NCI-H82 (cell line): Measurements from ENCODE around the gene NAT16.
"Not testable (repeated sequence)": the region's sequence is repeated elsewhere in the genome, so short reads cannot be mapped to it uniquely, and the experiment has no call there.

Source experiments
- DNase-seq: peaks from one replicate; lab custom pipeline; 2025; lab: John Stamatoyannopoulos, UW

Gene NAT16

DNA sequence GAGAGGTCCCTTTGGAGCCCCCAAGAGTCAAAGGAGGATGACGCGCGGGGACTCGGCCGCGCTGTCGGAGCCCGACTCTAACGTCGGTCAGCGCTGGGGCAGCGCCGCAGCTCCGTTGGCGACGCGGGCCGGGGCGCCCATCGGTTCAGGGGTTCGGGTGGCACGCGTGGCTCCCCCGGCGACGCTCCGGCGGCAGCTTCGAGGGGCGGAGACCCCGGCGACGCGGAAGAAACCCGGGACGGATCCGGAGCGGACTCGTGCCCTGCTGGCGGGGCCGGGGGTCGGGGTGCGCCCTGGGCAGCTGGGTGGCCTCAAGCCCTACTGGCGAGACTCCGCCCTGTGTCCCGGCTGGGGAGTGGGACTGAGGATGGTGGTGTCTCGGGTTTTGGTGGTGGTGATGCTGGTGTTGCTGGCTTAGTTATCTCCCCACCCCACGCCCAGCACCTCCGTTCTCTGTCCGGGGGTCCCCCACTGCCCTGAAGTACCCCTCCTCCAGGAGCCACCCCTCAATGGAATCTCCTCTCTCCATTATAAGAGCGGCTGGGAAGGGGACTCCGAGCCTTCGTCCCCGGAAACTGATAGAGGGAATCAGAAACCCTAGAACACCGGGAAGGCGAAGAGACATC is at the start of gene NAT16:
Gene NAT16 (minus strand): TSS at position 164 of the 626 bp plus-strand sequence. CDS start 5,486 bp downstream, outside the sequence.
- DNase-seq = no peak

DNA sequence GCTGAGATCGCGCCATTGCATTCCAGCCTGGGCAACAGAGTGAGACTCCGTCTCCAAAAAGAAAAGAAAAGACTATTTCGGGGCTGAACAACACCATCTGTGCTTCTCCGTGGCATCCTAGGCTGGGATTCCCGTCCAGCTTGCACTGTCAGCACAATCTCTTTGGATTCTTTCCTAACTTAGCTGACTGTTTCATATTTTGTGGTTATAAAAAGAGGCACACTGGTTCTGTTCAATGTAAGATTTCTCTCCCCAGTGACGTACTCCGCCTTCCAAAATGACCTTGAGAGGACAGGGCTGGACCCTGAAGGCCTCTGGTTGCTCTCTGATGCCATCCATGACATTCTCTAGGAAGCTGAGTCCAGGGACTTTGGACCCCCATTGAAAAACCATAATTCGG is 46.6 kb upstream of the NAT16 start:
- DNase-seq = no peak

DNA sequence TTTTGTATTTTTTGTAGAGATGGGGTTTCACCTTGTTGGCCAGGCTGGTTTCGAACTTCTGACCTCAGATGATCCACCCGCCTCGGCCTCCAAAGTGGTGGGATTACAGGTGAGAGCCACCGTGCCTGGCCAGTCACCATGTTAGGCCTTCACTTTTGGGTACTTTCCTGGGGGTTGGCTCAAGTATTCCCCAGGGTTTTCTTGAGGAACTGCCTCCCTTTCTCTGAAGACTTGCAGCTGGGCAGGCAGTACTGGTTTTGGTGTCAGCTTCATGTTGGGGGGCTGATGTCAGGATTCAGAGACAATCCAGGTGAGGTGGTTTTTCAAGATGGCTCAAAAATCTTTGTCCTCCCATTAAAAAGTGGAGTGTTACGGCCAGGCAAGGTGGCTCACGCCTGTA is 45.6 kb upstream of the NAT16 start:
- DNase-seq = no peak

DNA sequence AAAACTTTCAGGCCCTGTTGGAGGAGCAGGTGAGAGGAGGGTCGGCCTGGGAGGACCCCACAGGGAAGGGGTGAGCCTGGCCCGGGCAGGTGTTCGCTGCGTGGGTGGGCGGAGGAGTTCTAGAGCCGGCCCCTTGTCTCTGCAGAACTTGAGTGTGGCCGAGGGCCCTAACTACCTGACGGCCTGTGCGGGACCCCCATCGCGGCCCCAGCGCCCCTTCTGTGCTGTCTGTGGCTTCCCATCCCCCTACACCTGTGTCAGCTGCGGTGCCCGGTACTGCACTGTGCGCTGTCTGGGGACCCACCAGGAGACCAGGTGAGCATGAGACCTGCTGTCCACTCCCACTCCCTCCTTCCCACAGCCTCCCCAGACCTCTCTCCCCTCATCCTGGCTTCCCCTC is 43.4 kb upstream of the NAT16 start:
- no peak for DNase-seq

DNA sequence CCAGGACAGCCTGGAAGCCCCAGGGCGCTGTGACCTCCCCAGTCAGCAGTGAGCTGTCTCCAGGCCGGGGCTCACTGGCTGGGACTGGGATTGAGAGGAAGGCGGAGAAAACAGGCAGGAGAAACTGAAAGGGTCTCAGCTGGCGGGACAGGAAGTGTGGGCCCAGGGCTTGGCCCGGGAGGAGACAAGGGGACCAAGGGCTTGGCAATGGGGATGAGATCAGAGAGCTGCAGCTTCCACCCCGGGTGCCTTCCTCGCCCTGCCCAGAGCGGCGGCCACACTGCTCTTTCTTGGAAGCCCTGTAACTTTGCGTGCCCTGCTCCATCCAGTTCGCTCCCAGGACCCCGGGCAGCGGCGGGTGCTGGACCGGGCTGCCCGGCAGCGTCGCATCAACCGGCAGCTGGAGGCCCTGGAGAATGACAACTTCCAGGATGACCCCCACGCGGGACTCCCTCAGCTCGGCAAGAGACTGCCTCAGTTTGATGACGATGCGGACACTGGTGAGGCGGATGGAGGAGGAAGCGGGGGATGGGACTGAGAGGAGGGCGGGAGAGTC is 42.3 kb upstream of the NAT16 start:
- DNase-seq = no peak

DNA sequence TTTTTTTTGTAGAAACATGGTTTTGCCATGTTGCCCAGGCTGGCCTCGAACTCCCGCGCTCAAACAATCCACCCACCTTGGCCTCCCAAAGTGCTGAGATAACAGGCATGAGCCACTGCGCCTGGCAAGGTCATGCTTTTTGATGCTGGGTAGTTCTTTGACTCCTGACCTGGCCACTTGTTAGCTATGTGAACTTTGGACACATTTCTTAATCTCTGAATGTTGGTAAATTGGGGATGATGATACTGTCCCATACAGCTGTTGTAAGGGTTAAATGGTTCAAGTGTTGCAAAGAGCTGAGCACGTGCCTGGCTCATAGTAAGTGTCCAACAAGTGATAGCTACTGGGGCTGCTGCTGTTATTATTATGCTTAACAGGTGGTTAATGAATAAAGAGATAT is 40.2 kb upstream of the NAT16 start:
- DNase-seq = no peak

DNA sequence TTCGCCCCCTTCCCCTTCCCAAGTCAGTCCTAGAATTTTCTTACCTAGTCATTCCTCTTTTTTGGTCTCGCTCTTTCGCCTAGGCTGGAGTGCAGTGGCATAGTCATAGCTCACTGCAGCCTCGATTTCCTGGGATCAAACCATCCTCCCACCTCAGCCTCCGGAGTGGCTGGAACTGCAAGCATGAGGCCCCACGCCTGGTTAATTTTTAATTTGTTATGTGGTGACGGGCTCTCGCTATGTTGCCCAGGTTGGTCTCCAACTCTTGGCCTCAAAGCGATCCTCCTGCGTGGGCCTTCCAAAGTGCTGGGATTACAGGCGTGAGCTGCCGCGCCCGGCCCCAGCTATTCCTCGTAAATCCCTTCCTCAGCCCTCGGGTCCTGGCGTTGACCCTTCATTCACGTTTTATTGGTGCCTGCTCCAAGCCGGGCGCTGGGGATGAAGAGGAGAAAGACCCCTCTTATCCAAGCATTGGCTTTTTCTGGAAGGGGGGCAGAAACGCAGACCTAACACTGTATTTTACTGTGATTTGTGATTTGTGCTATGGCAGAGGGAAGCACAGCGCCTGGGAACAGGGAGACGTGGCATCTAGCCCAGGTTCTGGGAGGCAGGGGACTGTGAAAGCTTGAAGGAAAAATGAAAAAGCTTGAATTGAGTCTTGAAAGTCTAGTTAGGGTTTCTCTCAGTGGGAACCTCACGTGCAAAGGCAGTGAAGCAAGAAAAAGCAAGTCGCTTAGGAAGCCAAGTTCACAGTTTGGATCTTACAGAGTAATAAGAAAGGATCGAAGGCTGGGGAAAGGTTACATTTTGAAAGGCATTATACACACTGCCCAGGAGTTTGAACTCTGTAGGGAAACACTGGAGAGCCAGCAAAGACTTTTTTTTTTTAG is 38.4 kb upstream of the NAT16 start:
- DNase-seq = peak; percentile 60

DNA sequence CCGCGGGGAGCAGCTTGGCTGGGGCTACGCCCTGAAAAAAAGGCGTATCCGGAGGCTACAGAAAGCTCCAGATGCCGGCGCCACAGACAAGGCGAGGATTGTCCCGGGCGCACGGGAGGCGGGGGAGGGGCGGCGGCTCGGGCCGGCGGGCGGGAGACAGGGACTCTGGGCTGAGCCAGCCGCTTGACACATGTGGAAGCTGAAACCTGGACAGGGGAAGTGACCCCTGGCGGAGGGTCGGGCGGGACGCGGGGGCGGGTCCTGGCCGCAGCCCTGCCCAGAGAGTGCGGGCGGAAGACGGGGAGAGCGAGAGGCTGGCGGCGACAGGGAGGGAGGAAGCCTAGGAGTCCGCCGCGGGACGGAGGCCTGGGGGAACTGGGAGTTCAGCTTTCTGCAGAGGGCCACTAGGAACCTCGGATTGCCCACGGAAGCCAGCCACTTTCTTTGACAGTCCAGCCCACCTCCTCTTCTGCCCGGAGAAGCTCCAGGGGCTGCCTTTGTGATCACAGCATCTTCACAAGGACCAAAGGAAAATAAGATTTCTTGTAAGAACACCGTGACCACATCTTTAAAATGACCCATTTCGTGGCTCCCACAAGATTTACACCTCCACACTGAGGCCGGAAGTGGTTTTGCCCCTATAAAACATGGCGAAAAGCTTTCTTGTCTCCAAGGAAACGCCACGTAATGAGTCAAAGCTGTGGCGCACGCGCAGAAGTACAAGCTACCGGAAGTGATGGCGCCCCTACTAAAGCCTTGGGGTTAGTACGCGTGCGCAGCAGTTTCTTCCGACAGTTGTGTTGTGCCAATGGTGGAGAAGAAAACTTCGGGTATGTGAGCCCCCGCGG is 37.5 kb upstream of the NAT16 start, which contains the start of the genes PLOD3 and ZNHIT1:
Gene PLOD3 (minus strand): TSS at position 194 of the 848 bp plus-strand sequence. CDS start 307 bp downstream, outside the sequence.
Gene ZNHIT1 (plus strand): TSS at position 778 of the 848 bp plus-strand sequence. CDS start 31 bp downstream, at position 809.
- peak; percentile 99 for DNase-seq

DNA sequence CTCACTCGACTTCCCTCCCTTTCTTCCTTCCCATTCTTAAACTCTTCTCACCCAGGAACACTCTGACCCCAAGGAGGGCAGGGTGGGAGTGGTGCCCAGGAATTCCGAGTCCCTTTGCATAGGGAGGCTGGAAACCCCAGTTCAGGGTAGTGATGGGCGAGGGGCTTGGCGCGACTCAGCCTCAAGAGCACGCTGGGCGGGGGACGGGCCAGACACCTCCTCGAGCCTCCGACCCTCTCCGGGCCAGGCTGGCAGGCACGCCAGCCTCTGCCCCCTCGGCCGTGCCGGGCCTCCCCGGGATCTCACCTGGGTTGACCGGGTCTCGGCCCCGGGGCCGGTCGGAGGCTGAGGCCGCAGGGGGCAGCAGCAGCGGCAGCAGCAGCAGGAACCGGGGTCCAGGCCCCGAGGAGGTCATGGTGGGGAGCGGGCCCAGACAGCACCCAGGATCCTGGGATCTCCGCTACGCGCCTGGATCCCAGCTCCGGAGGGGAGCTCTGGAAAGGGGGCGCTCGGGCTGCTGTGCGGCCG is 36.8 kb upstream of the NAT16 start:
- peak; percentile 22 for DNase-seq

DNA sequence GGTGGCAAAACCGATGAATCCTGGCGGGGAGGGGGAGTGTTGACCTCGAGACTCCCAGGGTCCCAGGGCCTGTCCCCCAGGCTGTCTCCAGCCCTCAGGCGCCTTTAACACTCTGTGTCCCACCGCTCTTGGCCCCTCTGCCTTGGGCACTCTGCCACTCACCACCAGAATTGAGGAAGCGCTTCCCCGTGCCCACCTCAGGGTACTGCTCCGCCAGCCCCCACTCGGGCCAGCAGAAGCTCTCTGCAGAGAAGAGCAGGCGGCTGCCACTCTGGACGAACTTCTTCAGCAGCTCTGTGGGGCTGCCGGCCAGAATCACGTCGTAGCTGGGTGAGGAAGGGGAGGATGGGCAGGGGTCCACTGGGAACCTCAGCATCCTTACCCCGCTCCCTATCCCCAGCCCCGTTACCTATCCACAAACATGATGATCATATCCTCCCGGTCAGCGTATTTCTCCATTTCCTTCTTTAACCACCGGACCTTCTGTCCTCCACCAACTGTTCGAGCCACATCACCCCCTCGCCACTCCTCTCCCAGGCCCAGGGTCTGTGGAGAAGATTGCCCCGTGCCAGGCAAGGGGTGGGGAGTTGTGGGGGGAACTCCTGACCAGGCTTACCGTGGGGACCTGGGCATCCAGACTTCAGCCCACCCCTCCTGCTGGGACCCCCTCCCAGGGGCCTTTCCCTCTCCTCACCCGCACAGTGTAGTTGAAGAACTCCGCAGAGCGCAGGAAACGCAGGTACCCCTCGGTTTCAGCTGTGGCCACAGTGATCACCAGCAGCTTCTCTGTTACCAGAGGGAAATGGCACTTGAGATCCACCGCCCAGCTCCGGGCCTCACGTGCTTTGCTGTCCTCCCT is 36.1 kb upstream of the NAT16 start:
- no peak for DNase-seq

DNA sequence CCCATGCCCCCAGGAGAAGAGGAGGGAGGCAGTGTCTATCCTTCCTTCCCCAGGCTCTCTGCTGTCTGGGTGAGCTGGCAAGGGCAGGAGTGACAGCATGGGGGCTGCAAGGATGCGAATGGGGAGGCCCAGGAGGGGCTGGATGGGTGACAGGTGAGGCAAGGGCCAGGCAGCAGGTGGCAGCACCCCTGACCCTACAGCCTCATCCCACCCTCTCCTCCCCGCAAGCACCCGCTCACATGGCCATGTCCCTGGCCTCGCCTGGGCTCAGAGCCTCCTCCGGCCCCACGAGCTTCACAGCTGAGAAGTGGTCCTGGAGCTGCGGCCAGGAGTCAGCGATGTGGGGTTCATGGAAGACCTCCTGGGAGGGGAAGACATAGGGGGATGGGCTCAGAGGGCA is 31.9 kb upstream of the NAT16 start:
- DNase-seq = no peak

DNA sequence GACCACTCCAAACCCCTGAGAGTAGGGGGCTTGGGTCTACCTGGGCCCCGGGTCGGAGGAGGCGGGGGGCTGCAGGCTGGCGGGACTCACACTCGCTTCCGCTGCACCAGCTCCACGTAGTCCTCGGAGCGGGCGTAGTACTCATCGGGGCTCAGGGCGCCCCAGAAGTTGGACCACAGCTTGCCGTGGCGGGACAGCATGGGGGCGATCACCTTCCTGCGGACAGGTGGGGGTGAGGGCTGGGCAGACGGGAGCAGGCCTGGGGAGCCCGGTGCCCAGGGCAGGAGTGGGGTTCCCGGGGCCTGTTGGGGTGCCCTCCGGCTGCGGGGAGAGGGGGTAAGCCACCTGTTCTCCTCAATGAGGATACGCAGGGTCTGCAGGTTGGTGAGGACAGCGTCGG is 31.4 kb upstream of the NAT16 start:
- DNase-seq = no peak

DNA sequence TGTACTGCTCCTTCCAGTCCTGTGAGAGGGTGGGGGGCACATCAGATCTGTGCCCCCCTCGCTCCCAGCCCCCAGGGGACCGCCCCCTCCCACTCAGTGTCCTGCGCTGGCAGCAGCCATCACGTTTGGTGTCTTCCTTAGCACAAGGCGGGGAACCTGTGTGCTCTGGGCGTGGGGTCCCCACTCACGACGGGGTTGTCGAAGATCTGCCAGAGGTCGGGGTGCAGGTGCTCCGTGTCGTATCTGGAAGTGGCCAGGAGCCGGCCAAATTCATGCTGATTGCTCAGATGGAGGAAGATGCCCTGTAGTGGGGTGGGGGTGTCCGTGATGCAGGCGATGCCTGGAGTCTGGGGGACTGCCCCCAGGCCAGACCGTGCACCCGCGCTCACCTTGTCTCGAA is 30.1 kb upstream of the NAT16 start:
- no peak for DNase-seq

DNA sequence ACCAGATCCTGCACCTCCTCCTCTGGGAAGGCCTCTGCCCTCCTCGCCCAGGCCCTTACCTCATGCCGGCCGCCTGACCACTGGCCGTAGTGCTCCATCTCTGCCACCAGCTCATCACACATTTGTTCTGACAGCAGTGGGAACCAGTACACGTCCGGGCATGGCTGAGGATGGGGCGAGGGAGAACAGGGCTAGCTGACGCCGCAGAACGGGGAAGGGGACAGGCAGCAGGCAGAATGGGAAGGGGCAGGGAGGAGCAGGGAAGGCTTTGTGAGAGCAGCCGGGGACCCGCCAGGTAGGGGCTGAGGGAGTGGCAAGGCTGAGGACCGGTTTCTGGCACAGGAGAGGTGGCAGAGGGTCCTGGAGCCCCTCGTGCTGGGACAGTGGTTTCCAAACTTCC is 28.7 kb upstream of the NAT16 start:
- no peak for DNase-seq

DNA sequence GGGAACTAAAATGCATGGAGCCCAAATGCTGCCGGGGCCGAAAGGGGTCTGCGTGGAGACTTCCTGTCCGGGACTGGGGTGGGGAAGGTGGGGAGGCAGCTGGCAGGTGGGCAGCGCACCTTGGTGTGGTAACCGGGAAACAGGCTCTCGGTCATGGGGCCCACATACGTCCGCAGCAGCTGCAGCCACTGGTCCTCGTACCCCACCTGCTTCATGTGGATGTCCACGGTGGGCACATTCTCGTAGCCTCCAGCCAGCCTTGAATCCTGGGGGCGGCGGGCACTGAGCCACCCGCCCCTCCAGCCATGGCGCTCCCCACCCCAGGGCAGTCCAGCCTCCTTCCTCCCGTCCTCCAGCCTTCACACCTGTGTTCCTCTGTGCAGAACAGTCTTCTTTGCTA is 27.4 kb upstream of the NAT16 start:
- no peak for DNase-seq

DNA sequence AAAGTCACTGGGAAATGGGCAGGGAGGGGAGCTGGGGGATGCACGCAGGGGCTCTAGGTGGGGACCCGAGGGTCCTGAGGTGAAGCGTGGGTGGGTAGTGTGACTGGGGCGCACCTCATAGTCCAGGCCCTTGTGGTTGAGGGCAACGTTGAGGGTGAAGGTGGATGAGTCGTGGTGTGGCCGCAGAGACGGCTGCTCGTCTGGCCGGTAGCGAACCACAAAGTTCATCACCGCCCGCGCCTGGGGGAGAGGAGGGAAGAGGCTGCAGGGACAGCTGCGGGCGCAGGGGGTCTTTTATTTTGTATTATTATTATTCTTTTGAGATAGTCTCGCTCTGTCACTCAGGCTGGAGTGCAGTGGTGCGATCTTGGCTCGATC is 26.6 kb upstream of the NAT16 start:
- DNase-seq = no peak

DNA sequence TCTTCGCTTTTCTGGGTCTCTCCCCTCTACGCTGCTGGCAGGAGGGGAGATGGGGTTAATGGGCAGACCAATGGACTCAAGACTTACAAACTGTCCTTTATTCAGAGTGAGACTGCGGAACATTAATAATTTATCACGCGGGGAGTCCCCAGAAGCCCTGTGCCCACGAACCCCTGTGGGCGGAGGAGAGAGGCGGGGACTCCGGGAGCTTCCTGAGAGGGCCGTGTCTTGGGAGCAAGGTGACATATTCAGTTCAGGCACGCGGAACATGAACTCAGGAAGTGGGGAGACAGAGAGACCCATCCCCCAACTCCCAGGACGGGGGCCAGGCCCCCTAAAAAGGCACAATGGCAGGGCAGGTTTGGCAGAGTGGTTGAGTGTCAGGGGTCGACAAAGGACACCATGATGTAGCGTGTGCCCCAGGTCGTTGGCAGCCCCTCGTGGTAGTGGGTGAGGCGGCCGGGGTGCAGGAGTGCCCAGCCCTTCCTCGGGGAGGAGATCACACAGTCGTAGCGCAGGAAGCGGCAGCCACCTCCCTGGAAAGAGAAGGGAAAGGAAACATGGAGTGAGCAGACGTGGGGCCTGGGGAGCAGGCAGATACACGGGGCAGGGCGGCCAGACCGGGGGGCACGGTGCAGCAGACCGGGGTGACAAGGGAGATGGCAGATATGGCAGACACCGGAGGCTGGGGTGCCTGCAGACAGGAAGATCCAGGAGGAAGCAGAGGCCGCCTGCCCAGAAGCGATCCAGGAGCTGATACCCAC is 26.0 kb upstream of the NAT16 start:
- no peak for DNase-seq

DNA sequence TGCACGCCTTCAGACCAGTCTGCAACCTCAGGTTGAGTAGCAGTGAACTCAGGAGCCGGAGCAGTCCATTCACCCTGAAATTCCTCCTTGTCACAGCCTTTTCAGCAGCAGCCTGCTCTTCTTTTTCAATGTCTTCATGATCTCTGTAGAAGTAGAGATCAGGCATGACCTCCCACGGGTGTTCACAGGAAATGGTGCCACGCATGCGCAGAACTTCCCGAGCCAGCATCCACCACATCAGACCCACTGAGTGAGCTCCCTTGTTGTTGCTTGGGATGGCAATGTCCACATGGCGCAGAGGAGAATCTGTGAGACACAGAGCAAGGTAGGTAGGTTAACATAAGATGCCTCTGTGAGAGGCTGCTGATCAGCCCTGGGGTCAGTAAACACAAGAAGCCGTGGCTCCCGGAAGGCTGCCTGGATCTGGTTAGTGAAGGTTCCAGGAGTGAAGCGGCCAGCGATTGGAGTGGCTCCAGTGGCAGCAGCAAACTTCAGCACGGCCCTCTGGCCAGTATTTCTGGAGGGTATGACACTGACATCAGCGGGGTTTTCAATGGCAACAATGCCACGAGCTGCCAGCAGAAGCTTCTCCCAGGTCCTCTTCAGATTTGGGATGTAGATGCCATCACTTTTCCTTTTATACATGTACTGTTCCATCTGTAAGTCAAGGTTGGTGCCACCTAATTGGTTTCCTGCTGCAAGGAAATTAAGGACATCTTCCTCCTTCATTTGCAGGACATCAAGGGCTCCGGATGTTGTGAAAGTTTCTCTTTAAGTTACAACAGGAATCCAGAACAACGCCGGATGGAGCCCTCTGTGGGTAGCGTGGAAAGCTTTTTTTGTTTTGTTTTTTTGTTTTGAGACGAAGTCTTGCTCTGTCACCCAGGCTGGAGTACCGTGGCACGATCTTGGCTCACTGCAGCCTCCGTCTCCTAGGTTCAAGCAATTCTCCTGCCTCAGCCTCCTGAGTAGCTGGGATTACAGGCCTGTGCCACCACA is 23.9 kb upstream of the NAT16 start:
- not testable (repeated sequence) for DNase-seq

DNA sequence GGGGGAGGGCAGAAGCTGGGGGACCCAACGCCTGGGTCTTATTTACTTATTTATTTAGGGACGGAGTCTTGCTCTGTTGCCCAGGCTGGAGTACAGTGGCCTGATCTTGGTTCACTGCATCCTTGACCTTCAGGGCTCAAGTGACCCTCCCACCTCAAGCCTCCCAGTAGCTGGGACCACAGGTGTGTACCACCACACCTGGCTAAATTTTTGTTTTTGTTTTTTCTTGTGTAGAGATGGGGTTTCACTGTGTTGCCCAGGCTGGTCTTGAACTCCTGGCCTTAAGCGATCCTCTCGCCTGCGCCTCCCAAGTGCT is 22.5 kb upstream of the NAT16 start:
- no peak for DNase-seq
